ENCODE data around the gene JUNB. TPM values are rescaled to one million over a fixed set of nuclear protein-coding genes. Genes with fewer than 3 reads are reported as not detected.

Gene JUNB
- total and polyA plus RNA-seq, 10 of the 15 experiments (the other 5 are each of a cell fraction or from before 2014, with no cell fraction given), result 0.55 to 144 (median 68.3) TPM

- TF ChIP-seq FOXM1 (IDR thresholded peaks at IDR 0.05; ENCODE audit: low read depth, low read length) (no peak), ZNF274 (IDR thresholded peaks at IDR 0.05; ENCODE audit: insufficient read depth, insufficient read length) (no peak), SIX5 (IDR thresholded peaks at IDR 0.05; ENCODE audit: low read depth, low read length, severe bottlenecking) (peak; percentile 47), BRCA1 (IDR thresholded peaks at IDR 0.05; ENCODE audit: low read depth, low read length) (peak; percentile 38; the same call in 1 of the 2 replicates), E2F4 (IDR thresholded peaks at IDR 0.05; ENCODE audit: low read depth, low read length) (0 out of 2 replicates have a peak, but pooled peaks have one; percentile 39), CEBPZ (IDR thresholded peaks at IDR 0.05; ENCODE audit: low read depth, low read length) (no peak), EED (IDR thresholded peaks at IDR 0.05; ENCODE audit: low read depth) (peak; percentile 64), BACH1 (IDR thresholded peaks at IDR 0.05; ENCODE audit: borderline replicate concordance) (peak; percentile 52; the same call in 1 of the 2 replicates), NBN (IDR thresholded peaks at IDR 0.05) (peak; percentile 77), ZBED1 (IDR thresholded peaks at IDR 0.05; ENCODE audit: borderline replicate concordance) (no peak), CBFB (IDR thresholded peaks at IDR 0.05; ENCODE audit: low read depth) (peak; percentile 52; the same call in 1 of the 2 replicates)
Measured at GRCh38 chr19:12789904-12790619, 1.2 kb upstream of the JUNB start (continued).

Measured in GM12878 (cell line).